Measurements from ENCODE around the gene CCBE1.

Gene CCBE1

GRCh38 chr18:59479776-59480175 lies 217.4 kb downstream of the CCBE1 start:
- Histone ChIP-seq H3K36me3 (no peaks in the 10 kb centered on the region), H4K20me1 (no peaks in the 10 kb centered on the region), H3K4me3 (no peak overlapping the region), H3K4me2 (no peak overlapping the region), H3K9me3 (replicated peaks in 1 of 11) (no peaks in the 10 kb centered on the region), H3K4me1 (0 out of 20 replicates have a peak, but pooled peaks cover 0 to 5% (median 0%) of the 10 kb centered on the region in 10 experiments), H3K9ac (no peak overlapping the region), H3K27me3 (no peaks in the 10 kb centered on the region), H3K27ac (no peak overlapping the region)
- TF ChIP-seq Cebpa-rat (IDR thresholded peaks at IDR 0.05), result no peak

GRCh38 chr18:59478591-59478990 lies 218.6 kb downstream of the CCBE1 start:
- no peaks in the 10 kb centered on the region for H4K20me1 ChIP-seq
- no peaks in the 10 kb centered on the region for H3K36me3 ChIP-seq
- no peaks in the 10 kb centered on the region for H3K27me3 ChIP-seq
- H3K4me1 ChIP-seq, result 0 out of 20 replicates have a peak, but pooled peaks cover 0 to 5% (median 0%) of the 10 kb centered on the region in 10 experiments
- H3K27ac ChIP-seq, result no peak overlapping the region
- H3K4me2 ChIP-seq, result no peak overlapping the region
- no peak overlapping the region for H3K4me3 ChIP-seq
- TF ChIP-seq Cebpa-rat (IDR thresholded peaks at IDR 0.05), result no peak
- no peaks in the 10 kb centered on the region; a peak in 1 of 22 replicates for H3K9me3 ChIP-seq (replicated peaks in 1 of 11)
- no peak overlapping the region for H3K9ac ChIP-seq

GRCh38 chr18:59477849-59478248 lies 219.4 kb downstream of the CCBE1 start:
- no peaks in the 10 kb centered on the region for H4K20me1 ChIP-seq
- 0 out of 20 replicates have a peak, but pooled peaks cover 0 to 5% (median 0%) of the 10 kb centered on the region in 10 experiments for H3K4me1 ChIP-seq
- no peak overlapping the region for H3K4me3 ChIP-seq
- peaks cover 0 to 3% (median 0%) of the 10 kb centered on the region in 11 experiments; a peak in 2 of 22 replicates for H3K9me3 ChIP-seq (replicated peaks in 1 of 11)
- H3K36me3 ChIP-seq, result no peaks in the 10 kb centered on the region
- no peak overlapping the region for H3K9ac ChIP-seq
- no peak overlapping the region for H3K4me2 ChIP-seq
- TF ChIP-seq Cebpa-rat (IDR thresholded peaks at IDR 0.05), result no peak
- no peaks in the 10 kb centered on the region for H3K27me3 ChIP-seq
- no peak overlapping the region for H3K27ac ChIP-seq

- no peaks in the 10 kb centered on the region for H4K20me1 ChIP-seq
- H3K9me3 ChIP-seq (replicated peaks in 1 of 11), result peaks cover 0 to 7% (median 0%) of the 10 kb centered on the region in 11 experiments; a peak in 2 of 22 replicates
- no peaks in the 10 kb centered on the region for H3K27me3 ChIP-seq
- H3K4me2 ChIP-seq, result no peak overlapping the region
- no peaks in the 10 kb centered on the region for H3K36me3 ChIP-seq
- H3K4me1 ChIP-seq, result peaks cover 0 to 2% (median 0%) of the 10 kb centered on the region in 10 experiments; a peak in 2 of 20 replicates
- H3K9ac ChIP-seq, result no peak overlapping the region
- H3K4me3 ChIP-seq, result no peak overlapping the region
- no peak overlapping the region for H3K27ac ChIP-seq
- TF ChIP-seq Cebpa-rat (IDR thresholded peaks at IDR 0.05), result no peak
Observed at GRCh38 chr18:59470561-59471121, 226.6 kb downstream of the CCBE1 start.

GRCh38 chr18:59469463-59470180 lies 227.6 kb downstream of the CCBE1 start:
- Histone ChIP-seq H3K9ac (no peak overlapping the region), H4K20me1 (no peaks in the 10 kb centered on the region), H3K4me1 (peaks cover 0 to 9% (median 0%) of the 10 kb centered on the region in 10 experiments; a peak in 2 of 20 replicates), H3K27ac (no peak overlapping the region), H3K36me3 (no peaks in the 10 kb centered on the region), H3K4me2 (no peak overlapping the region), H3K9me3 (replicated peaks in 1 of 11) (peaks cover 0 to 7% (median 0%) of the 10 kb centered on the region in 11 experiments; a peak in 2 of 22 replicates), H3K27me3 (no peaks in the 10 kb centered on the region), H3K4me3 (no peak overlapping the region)
- TF ChIP-seq Cebpa-rat (IDR thresholded peaks at IDR 0.05), result no peak

GRCh38 chr18:59468821-59469220 lies 228.4 kb downstream of the CCBE1 start:
- no peaks in the 10 kb centered on the region for H3K27me3 ChIP-seq
- H3K36me3 ChIP-seq, result no peaks in the 10 kb centered on the region
- H3K9ac ChIP-seq, result no peak overlapping the region
- H3K27ac ChIP-seq, result no peak overlapping the region
- H3K4me1 ChIP-seq, result peaks cover 0 to 9% (median 0%) of the 10 kb centered on the region in 10 experiments; a peak in 2 of 20 replicates
- H3K9me3 ChIP-seq (replicated peaks in 1 of 11), result peaks cover 0 to 7% (median 0%) of the 10 kb centered on the region in 11 experiments; a peak in 2 of 22 replicates
- no peaks in the 10 kb centered on the region for H4K20me1 ChIP-seq
- TF ChIP-seq Cebpa-rat (IDR thresholded peaks at IDR 0.05), result no peak
- no peak overlapping the region for H3K4me3 ChIP-seq
- no peak overlapping the region for H3K4me2 ChIP-seq

- Histone ChIP-seq H3K9ac (no peak overlapping the region), H3K9me3 (replicated peaks in 1 of 11) (peaks cover 0 to 2% (median 0%) of the 10 kb centered on the region in 11 experiments; a peak in 1 of 22 replicates), H3K4me2 (no peak overlapping the region), H3K4me3 (no peak overlapping the region), H4K20me1 (no peaks in the 10 kb centered on the region), H3K36me3 (no peaks in the 10 kb centered on the region), H3K4me1 (peaks cover 0 to 9% (median 0%) of the 10 kb centered on the region in 10 experiments; a peak in 2 of 20 replicates), H3K27me3 (no peaks in the 10 kb centered on the region), H3K27ac (no peak overlapping the region)
- no peak for TF ChIP-seq Cebpa-rat (IDR thresholded peaks at IDR 0.05)
Observed at GRCh38 chr18:59467497-59467896, 229.7 kb downstream of the CCBE1 start.

- H3K9ac ChIP-seq, result no peak overlapping the region
- H3K4me2 ChIP-seq, result no peak overlapping the region
- H3K36me3 ChIP-seq, result no peaks in the 10 kb centered on the region
- no peak overlapping the region for H3K4me3 ChIP-seq
- no peaks in the 10 kb centered on the region for H3K9me3 ChIP-seq (replicated peaks in 1 of 11)
- H3K4me1 ChIP-seq, result peaks cover 0 to 9% (median 0%) of the 10 kb centered on the region in 10 experiments; a peak in 2 of 20 replicates
- H3K27me3 ChIP-seq, result no peaks in the 10 kb centered on the region
- TF ChIP-seq Cebpa-rat (IDR thresholded peaks at IDR 0.05), result no peak
- H3K27ac ChIP-seq, result no peak overlapping the region
- H4K20me1 ChIP-seq, result no peaks in the 10 kb centered on the region
Observed at GRCh38 chr18:59466980-59467379, 230.2 kb downstream of the CCBE1 start.

- no peak for TF ChIP-seq Cebpa-rat (IDR thresholded peaks at IDR 0.05)
- Histone ChIP-seq H4K20me1 (no peaks in the 10 kb centered on the region), H3K27me3 (no peaks in the 10 kb centered on the region), H3K4me1 (peaks cover 0 to 9% (median 0%) of the 10 kb centered on the region in 10 experiments; a peak in 2 of 20 replicates), H3K4me2 (no peak overlapping the region), H3K36me3 (no peaks in the 10 kb centered on the region), H3K27ac (no peak overlapping the region), H3K9me3 (replicated peaks in 1 of 11) (no peaks in the 10 kb centered on the region), H3K9ac (no peak overlapping the region), H3K4me3 (no peak overlapping the region)
Observed at GRCh38 chr18:59464486-59464885, 232.7 kb downstream of the CCBE1 start.
